Mammary microvascular endothelial cell (primary cell): ENCODE data around the gene POLDIP2. TPM values are rescaled to one million over a fixed set of nuclear protein-coding genes. Genes with fewer than 3 reads are reported as not detected.

ENCODE experiments used
- total RNA-seq: library from RNA; depleted of rRNA; stranded (reverse); fragments of >200 nt; gene quantifications from 2 replicates; pipeline ENCODE4 v1.2.3, GENCODE V29; 2015

POLDIP2 gene
- 98.7 and 116 TPM in 2 replicates for total RNA-seq

GRCh38 chr17:28357061-28357900 lies at the start of gene POLDIP2:
TSS of gene POLDIP2 (minus strand) at chr17:28357527. CDS start at chr17:28357448, 79 bp downstream.

GRCh38 chr17:28405632-28406472 lies 48.5 kb upstream of the POLDIP2 start, which contains the start of gene SLC46A1:
TSS of gene SLC46A1 (minus strand) at chr17:28406212. CDS start at chr17:28406114, 98 bp downstream.

GRCh38 chr17:28371245-28372202 lies 14.2 kb upstream of the POLDIP2 start, which contains the start of gene SARM1:
TSS of gene SARM1 (plus strand) at chr17:28371694. CDS start at chr17:28372033, 339 bp downstream.

GRCh38 chr17:28370035-28370743 lies 12.9 kb upstream of the POLDIP2 start, which contains the start of gene VTN:
TSS of gene VTN (minus strand) at chr17:28370307. CDS start at chr17:28370203, 104 bp downstream.

GRCh38 chr17:28364665-28365363 lies 7.5 kb upstream of the POLDIP2 start, which contains the start of gene SEBOX:
TSS of gene SEBOX (minus strand) at chr17:28365199. CDS start at chr17:28365151, 48 bp downstream.

GRCh38 chr17:28335201-28335958 lies 21.9 kb downstream of the POLDIP2 start, which contains the start of the genes IFT20 and TNFAIP1:
TSS of gene IFT20 (minus strand) at chr17:28335472. CDS start at chr17:28331985, 3,487 bp downstream.
TSS of gene TNFAIP1 (plus strand) at chr17:28335761. CDS start at chr17:28339522, 3,761 bp downstream.

GRCh38 chr17:28318759-28319597 lies 38.3 kb downstream of the POLDIP2 start, which contains the start of gene TMEM97:
TSS of gene TMEM97 (plus strand) at chr17:28319200. CDS start at chr17:28319240, 40 bp downstream.

Other genes with a start within 250 kb of the POLDIP2 start
- 18.5 and 21.3 TPM in 2 replicates for gene TMEM97, start 38.3 kb downstream of the POLDIP2 start, total RNA-seq
- gene IFT20, start 22.1 kb downstream of the POLDIP2 start, total RNA-seq, result 32.2 and 38.3 TPM in 2 replicates
- gene TNFAIP1, start 21.8 kb downstream of the POLDIP2 start, total RNA-seq, result 83.7 and 86.3 TPM in 2 replicates
- gene SEBOX, start 7.7 kb upstream of the POLDIP2 start, total RNA-seq, result not detected in 2 replicates
- gene VTN, start 12.8 kb upstream of the POLDIP2 start, total RNA-seq, result 0.07 TPM in 1 of 2 replicates, not detected in the other
- gene SARM1, start 14.2 kb upstream of the POLDIP2 start, total RNA-seq, result 4.5 and 5.5 TPM in 2 replicates
- gene SLC46A1, start 48.7 kb upstream of the POLDIP2 start, total RNA-seq, result 4.1 and 4.2 TPM in 2 replicates
- gene SLC13A2, start 116.1 kb upstream of the POLDIP2 start, total RNA-seq, result not detected in 2 replicates
- gene FOXN1, start 148.8 kb upstream of the POLDIP2 start, total RNA-seq, result not detected in 2 replicates
- 29.5 and 30.2 TPM in 2 replicates for gene UNC119, start 195.1 kb upstream of the POLDIP2 start, total RNA-seq
- gene PIGS, start 214.0 kb upstream of the POLDIP2 start, total RNA-seq, result 55.2 and 64.4 TPM in 2 replicates
- 9.1 and 12.3 TPM in 2 replicates for gene ALDOC, start 219.4 kb upstream of the POLDIP2 start, total RNA-seq
- gene SPAG5, start 241.5 kb upstream of the POLDIP2 start, total RNA-seq, result 49.6 and 54.7 TPM in 2 replicates